CD14-positive monocyte (primary cell): Measurements from ENCODE around the gene SETBP1. TPM values are rescaled to one million over a fixed set of nuclear protein-coding genes. Genes with fewer than 3 reads are reported as not detected.

Experiments
- DNase-seq, 3 donors: peaks; one replicate each; pipeline ENCODE4 v3.0.0-alpha.2; 2011 to 2022
- H2AFZ ChIP-seq: 2 replicates; pipeline ENCODE4 v1.6.0; 2012; ENCODE audit warnings: mild to moderate bottlenecking, low read depth, low read length, inconsistent platforms; ENCODE audit not compliant: insufficient read depth, poor library complexity, severe bottlenecking
- H3K27ac ChIP-seq, 2 donors: 1 replicate in 1 of 2; 2 replicates in 1 of 2; pipeline ENCODE4 v1.5.1; 2012 to 2013; ENCODE audit warnings: low read length in 2 of 2, control low read depth in 1 of 2, inconsistent platforms in 1 of 2, low read depth in 1 of 2, mild to moderate bottlenecking in 1 of 2
- H3K27me3 ChIP-seq, 2 donors: one replicate each; pipeline versions ENCODE4 v1.6.0 to v1.6.1; 2011 to 2013; ENCODE audit warnings: low read length in 2 of 2; ENCODE audit not compliant: control insufficient read depth in 2 of 2, insufficient read depth in 2 of 2
- H3K36me3 ChIP-seq, 2 donors: replicated peaks in 1 of 2; 1 replicate in 1 of 2; 2 replicates in 1 of 2; pipeline versions ENCODE4 v1.5.1 to v1.6.1; 2012 to 2013; ENCODE audit warnings: low read length in 2 of 2, control low read depth in 1 of 2, inconsistent platforms in 1 of 2, mild to moderate bottlenecking in 1 of 2; ENCODE audit not compliant: insufficient read depth in 2 of 2, control insufficient read depth in 1 of 2
- H3K4me1 ChIP-seq, 2 donors: 1 replicate in 1 of 2; 2 replicates in 1 of 2; pipeline versions ENCODE4 v1.5.1 to v1.6.1; 2012 to 2013; ENCODE audit warnings: low read length in 2 of 2, control low read depth in 1 of 2, inconsistent platforms in 1 of 2, mild to moderate bottlenecking in 1 of 2, moderate library complexity in 1 of 2; ENCODE audit not compliant: insufficient read depth in 2 of 2, control insufficient read depth in 1 of 2
- H3K4me2 ChIP-seq: replicated peaks from 2 replicates; pipeline ENCODE3; 2012; ENCODE audit warnings: low read length, moderate library complexity, mild to moderate bottlenecking; ENCODE audit not compliant: poor library complexity, severe bottlenecking; ENCODE audit errors: extremely low read depth
- H3K4me3 ChIP-seq, 3 experiments: fragments of 200-600 bp in 1 of 3; sonication (generic) in 1 of 3; replicated peaks in 1 of 3; 1 replicate in 2 of 3; 2 replicates in 1 of 3; pipeline ENCODE4 v1.5.1; 2011 to 2013; ENCODE audit warnings: low read length in 3 of 3, mild to moderate bottlenecking in 3 of 3, control low read depth in 2 of 3, low read depth in 2 of 3, inconsistent platforms in 1 of 3, moderate library complexity in 1 of 3
- H3K79me2 ChIP-seq: 2 replicates; pipeline ENCODE4 v1.6.0; 2012; ENCODE audit warnings: mild to moderate bottlenecking, control low read depth, inconsistent platforms, low read length, moderate library complexity; ENCODE audit not compliant: insufficient read depth
- H3K9ac ChIP-seq: 2 replicates; pipeline ENCODE4 v1.6.0; 2017; ENCODE audit warnings: low read length, mild to moderate bottlenecking; ENCODE audit not compliant: insufficient read depth, poor library complexity, severe bottlenecking
- H3K9me3 ChIP-seq, 2 donors: replicated peaks in 1 of 2; 1 replicate in 1 of 2; 2 replicates in 1 of 2; pipeline versions ENCODE4 v1.5.1 to v1.6.1; 2012 to 2013; ENCODE audit warnings: low read length in 2 of 2, control low read depth in 1 of 2; ENCODE audit not compliant: control insufficient read depth in 1 of 2, insufficient read depth in 1 of 2
- H4K20me1 ChIP-seq: 2 replicates; pipeline ENCODE4 v1.6.0; 2012; ENCODE audit warnings: mild to moderate bottlenecking, low read length, control low read depth, moderate library complexity; ENCODE audit not compliant: insufficient read depth
- H3K27ac Mint-ChIP-seq, 7 donors: one replicate each; pipeline ENCODE4 v1.8.0; 2020; ENCODE audit warnings: mild to moderate bottlenecking in 7 of 7, mixed read lengths in 7 of 7, moderate library complexity in 6 of 7, inconsistent platforms in 2 of 7
- H3K27me3 Mint-ChIP-seq, 3 donors: one replicate each; pipeline ENCODE4 v1.8.0; 2021 to 2022; ENCODE audit warnings: low read depth in 3 of 3, mild to moderate bottlenecking in 3 of 3, mixed read lengths in 3 of 3, moderate library complexity in 3 of 3, inconsistent platforms in 1 of 3
- H3K36me3 Mint-ChIP-seq, 2 donors: one replicate each; pipeline ENCODE4 v1.8.0; 2020; ENCODE audit warnings: mixed read lengths in 2 of 2, inconsistent platforms in 1 of 2, mild to moderate bottlenecking in 1 of 2
- H3K4me1 Mint-ChIP-seq: one replicate; pipeline ENCODE4 v1.8.0; 2020; ENCODE audit warnings: mild to moderate bottlenecking, mixed read lengths
- H3K4me3 Mint-ChIP-seq, 2 donors: one replicate each; pipeline ENCODE4 v1.8.0; 2020; ENCODE audit warnings: mild to moderate bottlenecking in 2 of 2, mixed read lengths in 2 of 2, moderate library complexity in 1 of 2
- H3K9me3 Mint-ChIP-seq, 7 donors: one replicate each; pipeline ENCODE4 v1.8.0; 2020 to 2022; ENCODE audit warnings: mixed read lengths in 7 of 7, mild to moderate bottlenecking in 6 of 7, moderate library complexity in 6 of 7, inconsistent platforms in 2 of 7
- CTCF ChIP-seq: fragments of 200-600 bp; IDR thresholded peaks from one replicate; pipeline ENCODE4 v1.8.0; 2022; ENCODE audit warnings: antibody characterized with exemption, mild to moderate bottlenecking
- WGBS: methylation state at CpG from one replicate; pipeline ENCODE4 v1.1.5; 2013; ENCODE audit warnings: missing lambda C conversion rate; ENCODE audit not compliant: insufficient coverage; 5-methylcytosine and 5-hydroxymethylcytosine counted together
- intact Hi-C, 2 donors: fragments of 100-400 bp; cut with micrococcal nuclease; formaldehyde crosslinking; loops; one replicate each; pipeline versions ENCODE4 v1.15.0 to v1.15.1; 2023
- polyA plus RNA-seq, 3 donors: library from polyadenylated mRNA; depleted of rRNA in 1 of 3; unstranded in 2 of 3; stranded (reverse) in 1 of 3; fragments of 300-500 nt in 2 of 3; fragments of >200 nt in 1 of 3; fragmentation: Illumina TruSeq in 2 of 3; gene quantifications; 1 replicate in 2 of 3; 2 replicates in 1 of 3; pipeline ENCODE4 v1.2.3, GENCODE V29; 2012 to 2021

Gene SETBP1
- polyA plus RNA-seq, 3 donors: 0.01 to 1.2 TPM; not detected in 1

DNA sequence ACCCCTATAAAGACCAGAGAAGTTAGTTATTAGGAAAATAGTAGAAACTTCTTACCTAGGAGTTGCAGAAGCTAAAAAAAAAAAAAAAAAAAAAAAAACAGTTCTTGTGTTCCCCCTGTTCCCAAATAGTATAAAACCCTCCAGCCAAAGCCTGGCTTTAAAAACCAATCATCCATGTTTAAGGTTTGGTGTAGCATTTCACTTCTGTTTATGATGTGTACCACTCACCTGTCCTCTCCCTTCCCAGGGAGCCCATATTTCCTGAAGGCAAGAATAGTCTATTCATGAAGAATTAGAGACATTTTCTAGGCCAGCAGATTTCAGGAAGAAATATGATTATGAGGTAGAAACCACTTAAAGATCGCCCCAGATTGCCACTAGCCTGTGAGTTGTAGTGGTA is 273.6 kb downstream of the SETBP1 start:
- no peak for DNase-seq
- intact Hi-C loops: no loop called here
- no peak overlapping the region for H3K27ac ChIP-seq
- no peak for TF ChIP-seq CTCF
- no peak overlapping the region for H3K4me2 ChIP-seq
- H3K4me1 ChIP-seq: no peaks in the 10 kb centered on the region
- no peaks in the 10 kb centered on the region for H4K20me1 ChIP-seq
- H3K27me3 ChIP-seq: no peaks in the 10 kb centered on the region
- Mint-ChIP-seq H3K4me1 (peaks cover 7% of the 10 kb centered on the region), H3K36me3 (no peaks in the 10 kb centered on the region), H3K27me3 (peaks cover 0 to 5% (median 0%) of the 10 kb centered on the region in 3 donors), H3K9me3 (peaks cover 6 to 19% (median 9%) of the 10 kb centered on the region in 7 donors), H3K27ac (no peak overlapping the region), H3K4me3 (no peak overlapping the region)
- peaks cover 0 to 20% of the 10 kb centered on the region in 2 donors for H3K9me3 ChIP-seq
- no peak overlapping the region for H2AFZ ChIP-seq
- H3K9ac ChIP-seq: no peak overlapping the region
- WGBS: no CpG with 5 or more reads among the region's 1 CpG
- H3K36me3 ChIP-seq: no peaks in the 10 kb centered on the region
- H3K4me3 ChIP-seq: no peak overlapping the region
- no peaks in the 10 kb centered on the region for H3K79me2 ChIP-seq

DNA sequence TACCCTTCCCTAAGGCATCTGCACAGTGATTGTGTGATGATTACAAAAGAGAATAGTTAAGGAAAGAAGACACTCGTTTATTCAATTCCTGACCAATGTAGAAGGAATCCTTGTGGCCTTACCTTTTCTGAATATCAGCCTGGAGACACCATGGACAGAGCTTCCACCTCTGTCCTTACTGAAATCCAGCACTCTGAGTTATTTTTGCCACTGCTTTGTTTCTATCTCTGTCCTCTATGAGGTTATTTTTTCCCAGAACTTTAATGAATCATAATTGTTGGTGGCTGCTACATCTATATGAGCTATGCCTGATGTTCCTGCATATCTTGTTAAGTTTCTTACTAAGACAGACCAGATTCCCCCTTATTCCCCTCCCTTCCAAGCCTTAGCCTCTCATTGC is 275.1 kb downstream of the SETBP1 start:
- Mint-ChIP-seq H3K36me3 (no peaks in the 10 kb centered on the region), H3K27ac (no peak overlapping the region), H3K9me3 (peaks cover 4 to 16% (median 6%) of the 10 kb centered on the region in 7 donors), H3K4me1 (peaks cover 7% of the 10 kb centered on the region), H3K27me3 (peaks cover 0 to 2% (median 0%) of the 10 kb centered on the region in 3 donors), H3K4me3 (no peak overlapping the region)
- no CpG with 5 or more reads among the region's 1 CpG for WGBS
- Histone ChIP-seq H3K36me3 (no peaks in the 10 kb centered on the region), H3K79me2 (no peaks in the 10 kb centered on the region), H3K9me3 (peaks cover 0 to 20% of the 10 kb centered on the region in 2 donors), H3K27ac (no peak overlapping the region), H2AFZ (no peak overlapping the region), H3K9ac (no peak overlapping the region), H3K4me3 (no peak overlapping the region), H3K4me2 (no peak overlapping the region), H4K20me1 (no peaks in the 10 kb centered on the region), H3K4me1 (no peaks in the 10 kb centered on the region), H3K27me3 (no peaks in the 10 kb centered on the region)
- DNase-seq: no peak
- intact Hi-C loops: no loop called here
- TF ChIP-seq CTCF: no peak
